HCT116 (cell line): ENCODE measurements around the gene KRT74. TPM values are rescaled to one million over a fixed set of nuclear protein-coding genes. Genes with fewer than 3 reads are reported as not detected.

ENCODE experiments used
- ATAC-seq: fragments of 200-7000 bp; cut with Tn5 transposase; 2 replicates; pipeline ENCODE4 v1.9.1; 2020; ENCODE audit warnings: mild to moderate bottlenecking, moderate library complexity
- BruUV-seq: library from RNA; stranded (reverse); fragments of 400-500 nt; replicated peaks from 2 replicates; lab custom pipeline; 2021; lab: Mats Ljungman, UMichigan
- CTCF ChIA-PET: fragments of 300-600 bp; sonication (Branson Sonifier 250); formaldehyde crosslinking; loops from one replicate; lab custom pipeline; 2021; ENCODE audit warnings: antibody characterized with exemption; lab: Charles Lee
- POLR2A ChIA-PET: fragments of 300-600, 350-600 bp; sonication (Branson Sonifier 250); formaldehyde crosslinking; loops from one replicate; lab custom pipeline; 2021; ENCODE audit warnings: antibody characterized with exemption; lab: Charles Lee
- RAD21 ChIA-PET, 2 experiments: fragments of 300-600 bp; sonication (Branson Sonifier 250); formaldehyde crosslinking; loops; one replicate each; lab custom pipeline; 2023; ENCODE audit warnings: low total read pairs in 2 of 2; ENCODE audit not compliant: uncharacterized antibody in 2 of 2, unreplicated experiment in 2 of 2, low non-redundant PET in 1 of 2; lab: Charles Lee
- DNase-seq: peaks from one replicate; pipeline ENCODE4 v3.0.0-alpha.2; 2010; ENCODE audit warnings: low read depth, low spot score
- H2AFZ ChIP-seq: fragments of 200-600 bp; shearing (Covaris generic), sonication (generic); 2 replicates; pipeline ENCODE4 v1.6.1; 2017; ENCODE audit warnings: low read depth, mixed run types, mixed read lengths, antibody characterized with exemption, low read length; ENCODE audit not compliant: poor library complexity, severe bottlenecking
- H3K27ac ChIP-seq: 2 replicates; pipeline ENCODE4 v1.5.1; 2012; ENCODE audit warnings: low read depth, low read length
- H3K27me3 ChIP-seq: fragments of 200-600 bp; sonication (generic); 2 replicates; pipeline ENCODE4 v1.6.1; 2016; ENCODE audit warnings: mixed run types, low read length, mixed read lengths; ENCODE audit not compliant: insufficient read depth
- H3K36me3 ChIP-seq, 2 experiments: fragments of 200-500 bp in 1 of 2; fragments of 200-600 bp in 1 of 2; sonication (Bioruptor generic) in 1 of 2; sonication (generic) in 1 of 2; 2 replicates each; pipeline versions ENCODE4 v1.5.1 to v1.6.1; 2014 to 2016; ENCODE audit warnings: low read length in 2 of 2, inconsistent platforms in 1 of 2, mixed read lengths in 1 of 2, mixed run types in 1 of 2; ENCODE audit not compliant: insufficient read depth in 2 of 2, control insufficient read depth in 1 of 2
- H3K4me1 ChIP-seq, 2 experiments: fragments of 200-600 bp in 1 of 2; sonication (generic) in 1 of 2; 2 replicates each; pipeline versions ENCODE4 v1.5.1 to v1.6.1; 2012 to 2017; ENCODE audit warnings: low read length in 2 of 2, inconsistent platforms in 1 of 2, mild to moderate bottlenecking in 1 of 2, mixed read lengths in 1 of 2, mixed run types in 1 of 2, moderate library complexity in 1 of 2; ENCODE audit not compliant: insufficient read depth in 2 of 2, control insufficient read depth in 1 of 2
- H3K4me2 ChIP-seq: fragments of 200-600 bp; sonication (generic); 2 replicates; pipeline ENCODE4 v1.6.1; 2017; ENCODE audit warnings: mixed run types, low read length, mixed read lengths
- H3K4me3 ChIP-seq, 2 experiments: fragments of 200-600 bp in 1 of 2; sonication (generic) in 1 of 2; replicated peaks in 1 of 2; 2 replicates each; pipeline ENCODE4 v1.5.1; 2011 to 2016; ENCODE audit warnings: low read length in 2 of 2, control low read depth in 1 of 2, low read depth in 1 of 2, mild to moderate bottlenecking in 1 of 2, mixed read lengths in 1 of 2, mixed run types in 1 of 2
- H3K79me2 ChIP-seq: fragments of 200-600 bp; sonication (generic); 2 replicates; pipeline ENCODE4 v1.6.1; 2017; ENCODE audit warnings: mild to moderate bottlenecking, mixed run types, low read length, moderate library complexity, mixed read lengths; ENCODE audit not compliant: insufficient read depth
- H3K9ac ChIP-seq: fragments of 200-600 bp; sonication (generic); 2 replicates; pipeline ENCODE4 v1.6.1; 2016; ENCODE audit warnings: low read length, mixed read lengths
- H3K9me2 ChIP-seq: fragments of 200-600 bp; sonication (generic), shearing (Covaris generic); 2 replicates; pipeline ENCODE4 v1.6.1; 2017; ENCODE audit warnings: mixed run types, mild to moderate bottlenecking, moderate library complexity; ENCODE audit not compliant: insufficient read depth
- H3K9me3 ChIP-seq, 2 experiments: fragments of 200-500 bp in 1 of 2; fragments of 200-600 bp in 1 of 2; sonication (Bioruptor generic) in 1 of 2; sonication (generic) in 1 of 2; 2 replicates each; pipeline ENCODE4 v1.6.1; 2014 to 2017; ENCODE audit warnings: low read length in 2 of 2, mixed read lengths in 2 of 2, inconsistent platforms in 1 of 2, low read depth in 1 of 2, mild to moderate bottlenecking in 1 of 2, mixed run types in 1 of 2, moderate library complexity in 1 of 2; ENCODE audit not compliant: control insufficient read depth in 1 of 2, insufficient read depth in 1 of 2
- H4K20me1 ChIP-seq: fragments of 200-600 bp; sonication (generic), shearing (Covaris generic); 2 replicates; pipeline ENCODE4 v1.6.1; 2017; ENCODE audit warnings: mixed run types, mild to moderate bottlenecking, moderate library complexity; ENCODE audit not compliant: insufficient read depth
- ATF3 ChIP-seq: IDR thresholded peaks from 2 replicates; pipeline ENCODE4 v1.6.1; 2012
- CEBPB ChIP-seq: IDR thresholded peaks from 2 replicates; pipeline ENCODE4 v1.6.1; 2012; ENCODE audit warnings: low read depth
- EGR1 ChIP-seq: IDR thresholded peaks from 2 replicates; pipeline ENCODE4 v1.6.1; 2012; ENCODE audit warnings: low read depth
- ELF1 ChIP-seq: IDR thresholded peaks from 2 replicates; pipeline ENCODE4 v1.6.1; 2012; ENCODE audit warnings: low read depth, borderline replicate concordance
- JUND ChIP-seq: IDR thresholded peaks from 2 replicates; pipeline ENCODE4 v1.6.1; 2012
- MAX ChIP-seq: IDR thresholded peaks from 2 replicates; pipeline ENCODE4 v1.6.1; 2012
- POLR2A ChIP-seq: IDR thresholded peaks from 2 replicates; pipeline ENCODE4 v1.7.0; 2011; ENCODE audit warnings: borderline replicate concordance; ENCODE audit not compliant: insufficient read depth, insufficient read length; ENCODE audit errors: extremely low read depth
- POLR2AphosphoS5 ChIP-seq: IDR thresholded peaks from 2 replicates; pipeline ENCODE4 v1.6.1; 2011; ENCODE audit warnings: mild to moderate bottlenecking, low read depth, low read length, moderate library complexity
- SIN3A ChIP-seq: IDR thresholded peaks from 2 replicates; pipeline ENCODE4 v1.6.1; 2012; ENCODE audit warnings: low read depth
- SRF ChIP-seq: IDR thresholded peaks from 2 replicates; pipeline ENCODE4 v1.6.1; 2012; ENCODE audit warnings: low read depth
- YY1 ChIP-seq: IDR thresholded peaks from 2 replicates; pipeline ENCODE4 v1.6.1; 2011; ENCODE audit warnings: low read length, low read depth, moderate library complexity, mild to moderate bottlenecking; ENCODE audit not compliant: insufficient replicate concordance; ENCODE audit errors: extremely low read depth
- ZFX ChIP-seq: fragments of 450-650 bp; IDR thresholded peaks from 2 replicates; pipeline ENCODE4 v1.6.1; 2017
- ZNF274 ChIP-seq: fragments of 200-500 bp; sonication (Bioruptor generic); IDR thresholded peaks from 2 replicates; pipeline ENCODE4 v1.6.1; 2014; ENCODE audit warnings: mild to moderate bottlenecking, low read depth, low read length, inconsistent platforms
- intact Hi-C: fragments of 100-400 bp; cut with micrococcal nuclease; formaldehyde crosslinking; loops from 2 replicates; pipeline ENCODE4 v1.10.0; 2022
- total RNA-seq: library from RNA; stranded (reverse); gene quantifications from one replicate; pipeline ENCODE4 v1.2.1, GENCODE V29; 2021; ENCODE audit not compliant: unreplicated experiment
- TF ChIP-seq, protein P1 (sequence below), 3 experiments: fragments of 200-600 bp in 1 of 3; sonication (generic) in 1 of 3; IDR thresholded peaks in 2 of 3; conservative IDR thresholded peaks in 1 of 3; 2 replicates each; pipeline ENCODE4 v1.5.1; 2012 to 2017; ENCODE audit warnings: low read depth in 2 of 3, low read length in 2 of 3, antibody characterized with exemption in 1 of 3, borderline replicate concordance in 1 of 3, control low read depth in 1 of 3, mild to moderate bottlenecking in 1 of 3, mixed read lengths in 1 of 3, mixed run types in 1 of 3, moderate library complexity in 1 of 3; ENCODE audit not compliant: insufficient read depth in 1 of 3

Gene KRT74
- total RNA-seq, 1 experiment from 2014 or later, result not detected

GRCh38 chr12:52573306-52573705 lies 337 bp downstream of the KRT74 start:
- Histone ChIP-seq H3K9me3 (no peaks in the 10 kb centered on the region), H3K4me1 (no peaks in the 10 kb centered on the region), H3K9me2 (no peaks in the 10 kb centered on the region), H3K79me2 (no peaks in the 10 kb centered on the region), H3K4me3 (no peak overlapping the region), H3K27ac (no peak overlapping the region), H3K27me3 (no peaks in the 10 kb centered on the region), H2AFZ (no peak overlapping the region), H3K4me2 (no peak overlapping the region), H4K20me1 (no peaks in the 10 kb centered on the region), H3K9ac (no peak overlapping the region), H3K36me3 (no peaks in the 10 kb centered on the region)
- ChIA-PET RAD21 (interaction anchor here in 1 of 2 experiments (1.1 kb wide), 1 partner anchor 9 kb away, joined by 3 read pairs; no protein-coding TSS in a partner anchor), CTCF (interaction anchor here (0.8 kb wide), 1 partner anchor 306 kb away, joined by 3 read pairs; no protein-coding TSS in a partner anchor), POLR2A (no interaction called here)
- no peak for ATAC-seq
- no peak for TF ChIP-seq EGR1
- no peak for TF ChIP-seq YY1
- no peak for TF ChIP-seq SRF
- TF ChIP-seq ELF1, result no peak
- no peak for TF ChIP-seq POLR2A
- TF ChIP-seq JUND, result no peak
- TF ChIP-seq, protein P1, sequence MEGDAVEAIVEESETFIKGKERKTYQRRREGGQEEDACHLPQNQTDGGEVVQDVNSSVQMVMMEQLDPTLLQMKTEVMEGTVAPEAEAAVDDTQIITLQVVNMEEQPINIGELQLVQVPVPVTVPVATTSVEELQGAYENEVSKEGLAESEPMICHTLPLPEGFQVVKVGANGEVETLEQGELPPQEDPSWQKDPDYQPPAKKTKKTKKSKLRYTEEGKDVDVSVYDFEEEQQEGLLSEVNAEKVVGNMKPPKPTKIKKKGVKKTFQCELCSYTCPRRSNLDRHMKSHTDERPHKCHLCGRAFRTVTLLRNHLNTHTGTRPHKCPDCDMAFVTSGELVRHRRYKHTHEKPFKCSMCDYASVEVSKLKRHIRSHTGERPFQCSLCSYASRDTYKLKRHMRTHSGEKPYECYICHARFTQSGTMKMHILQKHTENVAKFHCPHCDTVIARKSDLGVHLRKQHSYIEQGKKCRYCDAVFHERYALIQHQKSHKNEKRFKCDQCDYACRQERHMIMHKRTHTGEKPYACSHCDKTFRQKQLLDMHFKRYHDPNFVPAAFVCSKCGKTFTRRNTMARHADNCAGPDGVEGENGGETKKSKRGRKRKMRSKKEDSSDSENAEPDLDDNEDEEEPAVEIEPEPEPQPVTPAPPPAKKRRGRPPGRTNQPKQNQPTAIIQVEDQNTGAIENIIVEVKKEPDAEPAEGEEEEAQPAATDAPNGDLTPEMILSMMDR (IDR thresholded peaks at IDR 0.05 in 2 of 3, conservative IDR thresholded peaks at IDR 0.05 in 1 of 3; ENCODE audit: borderline replicate concordance in 1 of 3, insufficient read depth in 1 of 3, low read depth in 2 of 3, low read length in 2 of 3), result no peak
- TF ChIP-seq MAX, result no peak
- TF ChIP-seq ATF3, result no peak
- no peak for TF ChIP-seq ZNF274
- no peak for TF ChIP-seq SIN3A
- no peak for TF ChIP-seq ZFX
- TF ChIP-seq POLR2AphosphoS5, result no peak
- no peak for TF ChIP-seq CEBPB
- no peak for DNase-seq
- BruUV-seq, result no TSS peak
- intact Hi-C loops, result no loop called here
